HL-60 (cell line): Measurements from ENCODE around the gene METTL16.
A peak's percentile ranks its signal among the peaks of the same experiment; 100 is the strongest.

ENCODE experiments used
- DNase-seq, 2 experiments: peaks; one replicate each; pipeline ENCODE4 v3.0.0-alpha.2; 2010 to 2020; ENCODE audit warnings: low read depth in 1 of 2, low spot score in 1 of 2
- H3K27ac ChIP-seq: fragments of 250-450 bp; sonication (Bioruptor Pico); replicated peaks from 2 replicates; pipeline ENCODE4 v1.5.1; 2020; ENCODE audit warnings: mild to moderate bottlenecking, moderate library complexity
- H3K27me3 ChIP-seq: fragments of 250-450 bp; sonication (Bioruptor Pico); 2 replicates; pipeline ENCODE4 v1.5.1; 2021; ENCODE audit warnings: mild to moderate bottlenecking, moderate library complexity; ENCODE audit not compliant: insufficient read depth, poor library complexity, severe bottlenecking
- H3K4me3 ChIP-seq: replicated peaks from 2 replicates; pipeline ENCODE4 v1.5.1; 2011; ENCODE audit warnings: mild to moderate bottlenecking, control low read depth, low read length; ENCODE audit not compliant: insufficient read depth
- CTCF ChIP-seq: IDR thresholded peaks from one replicate; pipeline ENCODE4 v1.5.1; 2011; ENCODE audit warnings: low read length, control low read depth, inconsistent platforms; ENCODE audit not compliant: insufficient read depth
- GABPA ChIP-seq: IDR thresholded peaks from 2 replicates; pipeline ENCODE4 v1.6.1; 2012; ENCODE audit warnings: low read depth
- POLR2AphosphoS5 ChIP-seq: IDR thresholded peaks from 2 replicates; pipeline ENCODE4 v1.6.1; 2012; ENCODE audit warnings: low read depth
- SPI1 ChIP-seq: IDR thresholded peaks from 2 replicates; pipeline ENCODE4 v1.6.1; 2012; ENCODE audit warnings: low read depth, mild to moderate bottlenecking, borderline replicate concordance
- TF ChIP-seq, protein P1 (sequence below): IDR thresholded peaks from 2 replicates; pipeline ENCODE4 v1.6.1; 2012; ENCODE audit warnings: low read depth; ENCODE audit not compliant: insufficient replicate concordance

The METTL16 gene

GRCh38 chr17:2392252-2393173, 119.2 kb downstream of the METTL16 start:
- Histone ChIP-seq H3K4me3 (peak overlapping the region; percentile 43), H3K27me3 (no peaks in the 10 kb centered on the region), H3K27ac (peak overlapping the region; percentile 99)
- TF ChIP-seq GABPA (no peak), POLR2AphosphoS5 (no peak; the same call in 1 of the 2 replicates), SPI1 (peak; percentile 87), CTCF (no peak)
- TF ChIP-seq, protein P1, sequence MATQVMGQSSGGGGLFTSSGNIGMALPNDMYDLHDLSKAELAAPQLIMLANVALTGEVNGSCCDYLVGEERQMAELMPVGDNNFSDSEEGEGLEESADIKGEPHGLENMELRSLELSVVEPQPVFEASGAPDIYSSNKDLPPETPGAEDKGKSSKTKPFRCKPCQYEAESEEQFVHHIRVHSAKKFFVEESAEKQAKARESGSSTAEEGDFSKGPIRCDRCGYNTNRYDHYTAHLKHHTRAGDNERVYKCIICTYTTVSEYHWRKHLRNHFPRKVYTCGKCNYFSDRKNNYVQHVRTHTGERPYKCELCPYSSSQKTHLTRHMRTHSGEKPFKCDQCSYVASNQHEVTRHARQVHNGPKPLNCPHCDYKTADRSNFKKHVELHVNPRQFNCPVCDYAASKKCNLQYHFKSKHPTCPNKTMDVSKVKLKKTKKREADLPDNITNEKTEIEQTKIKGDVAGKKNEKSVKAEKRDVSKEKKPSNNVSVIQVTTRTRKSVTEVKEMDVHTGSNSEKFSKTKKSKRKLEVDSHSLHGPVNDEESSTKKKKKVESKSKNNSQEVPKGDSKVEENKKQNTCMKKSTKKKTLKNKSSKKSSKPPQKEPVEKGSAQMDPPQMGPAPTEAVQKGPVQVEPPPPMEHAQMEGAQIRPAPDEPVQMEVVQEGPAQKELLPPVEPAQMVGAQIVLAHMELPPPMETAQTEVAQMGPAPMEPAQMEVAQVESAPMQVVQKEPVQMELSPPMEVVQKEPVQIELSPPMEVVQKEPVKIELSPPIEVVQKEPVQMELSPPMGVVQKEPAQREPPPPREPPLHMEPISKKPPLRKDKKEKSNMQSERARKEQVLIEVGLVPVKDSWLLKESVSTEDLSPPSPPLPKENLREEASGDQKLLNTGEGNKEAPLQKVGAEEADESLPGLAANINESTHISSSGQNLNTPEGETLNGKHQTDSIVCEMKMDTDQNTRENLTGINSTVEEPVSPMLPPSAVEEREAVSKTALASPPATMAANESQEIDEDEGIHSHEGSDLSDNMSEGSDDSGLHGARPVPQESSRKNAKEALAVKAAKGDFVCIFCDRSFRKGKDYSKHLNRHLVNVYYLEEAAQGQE, result no peak
- DNase-seq, result peak; percentile 83 to 97

- TF ChIP-seq POLR2AphosphoS5 (no peak), CTCF (no peak), SPI1 (no peak), GABPA (no peak)
- TF ChIP-seq, protein P1, result no peak
- Histone ChIP-seq H3K27me3 (no peaks in the 10 kb centered on the region), H3K4me3 (peak overlapping the region; percentile 35), H3K27ac (peak overlapping the region; percentile 99)
- no peak for DNase-seq
These were observed 120.0 kb downstream of the METTL16 start for GRCh38 chr17:2391597-2392251.

DNA sequence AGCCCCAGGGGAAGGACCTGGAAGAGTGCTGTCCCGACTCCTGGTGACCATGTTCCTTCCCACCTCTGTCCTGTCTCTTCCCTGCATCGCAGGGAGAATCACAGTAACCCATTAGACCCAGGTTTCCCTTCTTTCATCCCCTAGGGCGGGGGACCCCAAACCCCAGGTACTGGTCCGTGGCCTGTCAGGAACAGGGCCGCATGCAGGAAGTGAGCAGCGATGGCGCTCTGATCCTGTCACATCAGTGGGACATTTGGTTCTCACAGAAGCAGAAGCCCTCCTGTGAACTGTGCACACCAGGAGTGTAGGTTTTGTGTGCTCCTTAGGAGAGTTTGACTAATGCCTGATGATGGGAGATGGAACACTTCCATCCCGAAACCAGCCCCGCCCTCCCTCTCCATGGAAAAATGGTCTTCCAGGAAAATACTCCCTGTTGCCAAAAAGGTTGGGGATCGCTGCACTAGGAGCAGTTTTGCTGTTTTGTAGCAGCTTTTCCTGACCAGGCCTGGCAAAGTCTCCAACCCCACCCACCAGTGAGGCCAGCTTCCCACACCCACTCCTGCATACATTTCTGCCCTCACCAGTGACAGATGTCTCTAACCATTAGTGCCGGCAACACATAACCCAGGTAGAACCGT, 121.4 kb downstream of the METTL16 start:
- no peak overlapping the region for H3K27ac ChIP-seq
- TF ChIP-seq GABPA, result no peak
- no peak for TF ChIP-seq POLR2AphosphoS5
- no peak for TF ChIP-seq SPI1
- TF ChIP-seq, protein P1, result no peak
- no peak for TF ChIP-seq CTCF

More for the DNA sequence above, 121.4 kb downstream of the METTL16 start:
- DNase-seq, result no peak
- H3K27me3 ChIP-seq, result no peaks in the 10 kb centered on the region
- no peak overlapping the region for H3K4me3 ChIP-seq
